GM23338 (cell line): ENCODE results near the gene PATE3.

Experiments used
- CREB1 ChIP-seq: fragments of 250-450 bp; sonication (Bioruptor Pico); IDR thresholded peaks from 2 replicates; pipeline ENCODE4 v1.5.0; 2020; ENCODE audit warnings: low read depth, mild to moderate bottlenecking, moderate library complexity
- ETS1 ChIP-seq: IDR thresholded peaks from 2 replicates; pipeline ENCODE4 v1.6.1; 2016; ENCODE audit warnings: antibody characterized with exemption
- EZH2 ChIP-seq: fragments of 200-600 bp; sonication (generic); IDR thresholded peaks from one replicate; pipeline ENCODE4 v1.8.0; 2017; ENCODE audit warnings: antibody characterized with exemption, mild to moderate bottlenecking, low read depth; ENCODE audit not compliant: unreplicated experiment
- EZH2phosphoT487 ChIP-seq: fragments of 200-600 bp; sonication (generic); IDR thresholded peaks from one replicate; pipeline ENCODE4 v1.8.1; 2018; ENCODE audit warnings: antibody characterized with exemption; ENCODE audit not compliant: unreplicated experiment
- JUNB ChIP-seq: IDR thresholded peaks from one replicate; pipeline ENCODE4 v1.6.1; 2016; ENCODE audit warnings: antibody characterized with exemption; ENCODE audit not compliant: unreplicated experiment
- NANOG ChIP-seq: IDR thresholded peaks from 2 replicates; pipeline ENCODE4 v1.6.1; 2016; ENCODE audit warnings: antibody characterized with exemption, borderline replicate concordance
- POLR2AphosphoS5 ChIP-seq: IDR thresholded peaks from 2 replicates; pipeline ENCODE4 v1.6.1; 2016; ENCODE audit warnings: antibody characterized with exemption, low read depth
- STAT1 ChIP-seq: IDR thresholded peaks from one replicate; pipeline ENCODE4 v1.6.1; 2016; ENCODE audit warnings: antibody characterized with exemption; ENCODE audit not compliant: unreplicated experiment
- ZNF114 ChIP-seq: fragments of 250-450 bp; sonication (Bioruptor Pico); IDR thresholded peaks from 2 replicates; pipeline ENCODE4 v1.5.0; 2020; ENCODE audit warnings: mild to moderate bottlenecking, moderate library complexity
- TF ChIP-seq, protein P1 (sequence below): IDR thresholded peaks from one replicate; pipeline ENCODE4 v1.6.1; 2018; ENCODE audit warnings: antibody characterized with exemption; ENCODE audit not compliant: unreplicated experiment
- TF ChIP-seq, protein P2 (sequence below), 2 experiments: fragments of 200-600 bp in 1 of 2; sonication (generic) in 1 of 2; conservative IDR thresholded peaks; 2 replicates each; pipeline versions ENCODE4 v1.5.1 to v1.6.1; 2016 to 2017; ENCODE audit warnings: antibody characterized with exemption in 2 of 2, low read depth in 2 of 2, mild to moderate bottlenecking in 2 of 2, moderate library complexity in 1 of 2
- TF ChIP-seq, protein P3 (sequence below): fragments of 250-450 bp; sonication (Bioruptor Pico); IDR thresholded peaks from 2 replicates; pipeline ENCODE4 v1.5.0; 2020; ENCODE audit warnings: mild to moderate bottlenecking, moderate library complexity

- TF ChIP-seq, protein P1, sequence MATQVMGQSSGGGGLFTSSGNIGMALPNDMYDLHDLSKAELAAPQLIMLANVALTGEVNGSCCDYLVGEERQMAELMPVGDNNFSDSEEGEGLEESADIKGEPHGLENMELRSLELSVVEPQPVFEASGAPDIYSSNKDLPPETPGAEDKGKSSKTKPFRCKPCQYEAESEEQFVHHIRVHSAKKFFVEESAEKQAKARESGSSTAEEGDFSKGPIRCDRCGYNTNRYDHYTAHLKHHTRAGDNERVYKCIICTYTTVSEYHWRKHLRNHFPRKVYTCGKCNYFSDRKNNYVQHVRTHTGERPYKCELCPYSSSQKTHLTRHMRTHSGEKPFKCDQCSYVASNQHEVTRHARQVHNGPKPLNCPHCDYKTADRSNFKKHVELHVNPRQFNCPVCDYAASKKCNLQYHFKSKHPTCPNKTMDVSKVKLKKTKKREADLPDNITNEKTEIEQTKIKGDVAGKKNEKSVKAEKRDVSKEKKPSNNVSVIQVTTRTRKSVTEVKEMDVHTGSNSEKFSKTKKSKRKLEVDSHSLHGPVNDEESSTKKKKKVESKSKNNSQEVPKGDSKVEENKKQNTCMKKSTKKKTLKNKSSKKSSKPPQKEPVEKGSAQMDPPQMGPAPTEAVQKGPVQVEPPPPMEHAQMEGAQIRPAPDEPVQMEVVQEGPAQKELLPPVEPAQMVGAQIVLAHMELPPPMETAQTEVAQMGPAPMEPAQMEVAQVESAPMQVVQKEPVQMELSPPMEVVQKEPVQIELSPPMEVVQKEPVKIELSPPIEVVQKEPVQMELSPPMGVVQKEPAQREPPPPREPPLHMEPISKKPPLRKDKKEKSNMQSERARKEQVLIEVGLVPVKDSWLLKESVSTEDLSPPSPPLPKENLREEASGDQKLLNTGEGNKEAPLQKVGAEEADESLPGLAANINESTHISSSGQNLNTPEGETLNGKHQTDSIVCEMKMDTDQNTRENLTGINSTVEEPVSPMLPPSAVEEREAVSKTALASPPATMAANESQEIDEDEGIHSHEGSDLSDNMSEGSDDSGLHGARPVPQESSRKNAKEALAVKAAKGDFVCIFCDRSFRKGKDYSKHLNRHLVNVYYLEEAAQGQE: no peak
- TF ChIP-seq, protein P2, sequence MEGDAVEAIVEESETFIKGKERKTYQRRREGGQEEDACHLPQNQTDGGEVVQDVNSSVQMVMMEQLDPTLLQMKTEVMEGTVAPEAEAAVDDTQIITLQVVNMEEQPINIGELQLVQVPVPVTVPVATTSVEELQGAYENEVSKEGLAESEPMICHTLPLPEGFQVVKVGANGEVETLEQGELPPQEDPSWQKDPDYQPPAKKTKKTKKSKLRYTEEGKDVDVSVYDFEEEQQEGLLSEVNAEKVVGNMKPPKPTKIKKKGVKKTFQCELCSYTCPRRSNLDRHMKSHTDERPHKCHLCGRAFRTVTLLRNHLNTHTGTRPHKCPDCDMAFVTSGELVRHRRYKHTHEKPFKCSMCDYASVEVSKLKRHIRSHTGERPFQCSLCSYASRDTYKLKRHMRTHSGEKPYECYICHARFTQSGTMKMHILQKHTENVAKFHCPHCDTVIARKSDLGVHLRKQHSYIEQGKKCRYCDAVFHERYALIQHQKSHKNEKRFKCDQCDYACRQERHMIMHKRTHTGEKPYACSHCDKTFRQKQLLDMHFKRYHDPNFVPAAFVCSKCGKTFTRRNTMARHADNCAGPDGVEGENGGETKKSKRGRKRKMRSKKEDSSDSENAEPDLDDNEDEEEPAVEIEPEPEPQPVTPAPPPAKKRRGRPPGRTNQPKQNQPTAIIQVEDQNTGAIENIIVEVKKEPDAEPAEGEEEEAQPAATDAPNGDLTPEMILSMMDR (conservative IDR thresholded peaks at IDR 0.05; ENCODE audit: low read depth in 2 of 2): no peak
- TF ChIP-seq EZH2phosphoT487 (no peak), POLR2AphosphoS5 (no peak), EZH2 (no peak), ZNF114 (no peak), CREB1 (no peak), JUNB (no peak), NANOG (no peak), ETS1 (no peak), STAT1 (no peak)
- TF ChIP-seq, protein P3, sequence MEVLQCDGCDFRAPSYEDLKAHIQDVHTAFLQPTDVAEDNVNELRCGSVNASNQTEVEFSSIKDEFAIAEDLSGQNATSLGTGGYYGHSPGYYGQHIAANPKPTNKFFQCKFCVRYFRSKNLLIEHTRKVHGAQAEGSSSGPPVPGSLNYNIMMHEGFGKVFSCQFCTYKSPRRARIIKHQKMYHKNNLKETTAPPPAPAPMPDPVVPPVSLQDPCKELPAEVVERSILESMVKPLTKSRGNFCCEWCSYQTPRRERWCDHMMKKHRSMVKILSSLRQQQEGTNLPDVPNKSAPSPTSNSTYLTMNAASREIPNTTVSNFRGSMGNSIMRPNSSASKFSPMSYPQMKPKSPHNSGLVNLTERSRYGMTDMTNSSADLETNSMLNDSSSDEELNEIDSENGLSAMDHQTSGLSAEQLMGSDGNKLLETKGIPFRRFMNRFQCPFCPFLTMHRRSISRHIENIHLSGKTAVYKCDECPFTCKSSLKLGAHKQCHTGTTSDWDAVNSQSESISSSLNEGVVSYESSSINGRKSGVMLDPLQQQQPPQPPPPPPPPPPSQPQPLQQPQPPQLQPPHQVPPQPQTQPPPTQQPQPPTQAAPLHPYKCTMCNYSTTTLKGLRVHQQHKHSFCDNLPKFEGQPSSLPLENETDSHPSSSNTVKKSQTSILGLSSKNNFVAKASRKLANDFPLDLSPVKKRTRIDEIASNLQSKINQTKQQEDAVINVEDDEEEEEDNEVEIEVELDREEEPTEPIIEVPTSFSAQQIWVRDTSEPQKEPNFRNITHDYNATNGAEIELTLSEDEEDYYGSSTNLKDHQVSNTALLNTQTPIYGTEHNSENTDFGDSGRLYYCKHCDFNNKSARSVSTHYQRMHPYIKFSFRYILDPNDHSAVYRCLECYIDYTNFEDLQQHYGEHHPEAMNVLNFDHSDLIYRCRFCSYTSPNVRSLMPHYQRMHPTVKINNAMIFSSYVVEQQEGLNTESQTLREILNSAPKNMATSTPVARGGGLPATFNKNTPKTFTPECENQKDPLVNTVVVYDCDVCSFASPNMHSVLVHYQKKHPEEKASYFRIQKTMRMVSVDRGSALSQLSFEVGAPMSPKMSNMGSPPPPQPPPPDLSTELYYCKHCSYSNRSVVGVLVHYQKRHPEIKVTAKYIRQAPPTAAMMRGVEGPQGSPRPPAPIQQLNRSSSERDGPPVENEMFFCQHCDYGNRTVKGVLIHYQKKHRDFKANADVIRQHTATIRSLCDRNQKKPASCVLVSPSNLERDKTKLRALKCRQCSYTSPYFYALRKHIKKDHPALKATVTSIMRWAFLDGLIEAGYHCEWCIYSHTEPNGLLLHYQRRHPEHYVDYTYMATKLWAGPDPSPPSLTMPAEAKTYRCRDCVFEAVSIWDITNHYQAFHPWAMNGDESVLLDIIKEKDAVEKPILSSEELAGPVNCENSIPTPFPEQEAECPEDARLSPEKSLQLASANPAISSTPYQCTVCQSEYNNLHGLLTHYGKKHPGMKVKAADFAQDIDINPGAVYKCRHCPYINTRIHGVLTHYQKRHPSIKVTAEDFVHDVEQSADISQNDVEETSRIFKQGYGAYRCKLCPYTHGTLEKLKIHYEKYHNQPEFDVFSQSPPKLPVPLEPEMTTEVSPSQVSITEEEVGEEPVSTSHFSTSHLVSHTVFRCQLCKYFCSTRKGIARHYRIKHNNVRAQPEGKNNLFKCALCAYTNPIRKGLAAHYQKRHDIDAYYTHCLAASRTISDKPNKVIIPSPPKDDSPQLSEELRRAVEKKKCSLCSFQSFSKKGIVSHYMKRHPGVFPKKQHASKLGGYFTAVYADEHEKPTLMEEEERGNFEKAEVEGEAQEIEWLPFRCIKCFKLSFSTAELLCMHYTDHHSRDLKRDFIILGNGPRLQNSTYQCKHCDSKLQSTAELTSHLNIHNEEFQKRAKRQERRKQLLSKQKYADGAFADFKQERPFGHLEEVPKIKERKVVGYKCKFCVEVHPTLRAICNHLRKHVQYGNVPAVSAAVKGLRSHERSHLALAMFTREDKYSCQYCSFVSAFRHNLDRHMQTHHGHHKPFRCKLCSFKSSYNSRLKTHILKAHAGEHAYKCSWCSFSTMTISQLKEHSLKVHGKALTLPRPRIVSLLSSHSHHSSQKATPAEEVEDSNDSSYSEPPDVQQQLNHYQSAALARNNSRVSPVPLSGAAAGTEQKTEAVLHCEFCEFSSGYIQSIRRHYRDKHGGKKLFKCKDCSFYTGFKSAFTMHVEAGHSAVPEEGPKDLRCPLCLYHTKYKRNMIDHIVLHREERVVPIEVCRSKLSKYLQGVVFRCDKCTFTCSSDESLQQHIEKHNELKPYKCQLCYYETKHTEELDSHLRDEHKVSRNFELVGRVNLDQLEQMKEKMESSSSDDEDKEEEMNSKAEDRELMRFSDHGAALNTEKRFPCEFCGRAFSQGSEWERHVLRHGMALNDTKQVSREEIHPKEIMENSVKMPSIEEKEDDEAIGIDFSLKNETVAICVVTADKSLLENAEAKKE (CRISPR knock-in tag): no peak
Observed at GRCh38 chr11:125797641-125798040, 9.7 kb downstream of the PATE3 start.
